HG03060 (cell line): Measurements from ENCODE around the gene GLMP.

Experiments used
- ATAC-seq: cut with Tn5 transposase; IDR thresholded peaks from one replicate; pipeline ENCODE4 v1.9.1; 2021; ENCODE audit warnings: low read depth, moderate number of reproducible peaks; ENCODE audit not compliant: unreplicated experiment

The GLMP gene

GRCh38 chr1:156289857-156290256 is 5.6 kb downstream of the GLMP start:
- no peak for ATAC-seq

GRCh38 chr1:156286061-156286460 is 9.4 kb downstream of the GLMP start:
- ATAC-seq, result no peak

GRCh38 chr1:156285437-156285836 is 10.0 kb downstream of the GLMP start:
- ATAC-seq, result no peak

DNA sequence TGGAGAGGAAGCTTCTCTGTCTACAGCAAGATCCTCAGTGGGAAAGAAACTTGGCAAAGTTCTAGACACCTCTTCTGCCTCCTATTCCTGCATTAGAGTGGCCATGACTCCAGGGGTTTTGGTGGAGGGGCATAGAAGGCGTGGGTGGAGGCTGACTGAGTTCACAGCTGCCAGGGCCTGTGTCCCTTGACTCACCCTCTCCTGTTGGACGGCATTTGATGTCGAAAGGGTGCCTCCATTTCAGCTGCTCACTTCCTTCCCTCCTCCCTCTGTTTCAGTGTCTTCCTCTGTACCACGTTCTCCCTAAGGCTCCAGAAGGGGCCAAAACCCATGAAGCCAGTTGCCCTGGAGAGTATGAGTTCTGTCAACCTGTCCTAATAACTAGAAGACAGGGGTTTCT is 10.7 kb downstream of the GLMP start:
- ATAC-seq, result no peak

DNA sequence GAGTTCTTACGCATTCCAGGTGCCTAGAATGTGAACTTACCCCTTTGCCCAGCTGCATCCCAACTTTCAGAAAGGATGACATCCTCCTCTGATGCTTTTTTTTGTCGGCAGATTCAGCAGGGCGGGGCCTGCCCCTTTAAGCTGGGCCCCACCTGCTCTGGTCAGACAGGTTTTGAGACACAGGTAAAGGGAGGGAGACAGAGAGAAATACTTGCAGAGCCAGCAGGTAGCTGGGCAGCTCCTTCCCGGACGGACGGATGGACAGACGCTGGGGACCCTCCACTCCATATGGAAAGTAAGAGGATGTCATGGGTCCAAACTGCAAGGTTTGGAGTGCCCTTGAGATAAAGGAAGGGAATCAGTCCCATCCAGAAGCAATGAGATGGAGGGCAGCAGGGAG is 11.4 kb downstream of the GLMP start, which contains the start of gene TMEM79:
Gene TMEM79, plus strand, starts transcription at position 214 of the 400 bp plus-strand sequence. CDS start 902 bp downstream, outside the sequence.
- ATAC-seq, result no peak

DNA sequence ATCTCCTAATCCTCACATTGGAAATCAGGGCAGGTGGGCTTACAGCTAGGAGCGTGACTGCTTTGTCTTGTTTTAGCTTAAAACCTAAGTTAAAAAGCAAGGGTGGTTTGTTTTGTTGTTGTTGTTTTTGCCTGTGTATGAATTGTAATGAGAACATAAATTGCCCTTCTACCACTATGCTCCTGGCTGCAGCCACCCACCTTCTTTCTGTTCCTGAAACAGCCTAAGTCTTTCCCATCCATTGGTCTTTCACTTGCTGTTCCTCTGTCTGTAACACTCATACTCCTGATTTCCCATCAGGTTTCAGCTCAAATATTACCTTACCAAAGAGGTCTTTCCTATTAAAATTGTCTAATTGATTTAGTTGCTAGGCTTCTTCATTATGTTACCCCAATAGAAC is 12.0 kb downstream of the GLMP start:
- no peak for ATAC-seq

DNA sequence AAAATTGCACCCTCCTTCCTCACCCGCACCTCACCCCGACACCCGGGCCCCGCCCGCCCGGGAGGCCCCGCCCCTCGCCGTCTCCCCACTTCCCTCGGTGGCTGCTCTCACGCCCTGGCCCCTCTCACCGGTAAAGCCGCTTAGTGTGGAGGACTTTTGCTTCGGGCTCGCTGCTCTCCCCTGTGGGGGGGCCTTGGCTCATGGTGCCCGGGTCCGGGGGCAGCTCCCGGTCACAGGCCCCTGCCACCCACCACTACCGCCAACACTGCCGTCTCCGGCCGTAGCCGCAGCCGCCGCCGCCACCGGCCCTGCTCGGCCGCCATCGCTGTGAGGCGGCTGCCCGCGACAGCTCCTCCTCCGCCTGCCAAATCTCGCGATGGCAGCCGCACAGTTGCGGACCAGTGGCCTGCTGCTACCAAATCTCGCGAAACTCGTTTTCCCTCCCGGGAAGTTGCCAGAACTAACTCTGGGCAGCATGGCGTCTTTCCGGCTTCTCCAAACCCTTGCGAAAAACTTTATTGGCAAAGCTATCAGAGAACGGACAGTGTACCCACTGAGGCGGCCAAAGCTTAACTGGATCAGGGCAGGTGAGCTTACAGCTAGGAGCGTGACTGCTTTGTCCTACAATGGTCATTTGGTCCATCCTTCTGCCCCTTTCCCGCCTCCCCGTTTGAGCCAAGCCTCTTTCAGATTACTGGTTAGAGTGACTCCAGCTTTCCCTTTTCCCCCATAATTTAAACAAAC is 12.8 kb downstream of the GLMP start, which contains the start of gene SMG5:
Gene SMG5, minus strand, starts transcription at position 347 of the 744 bp plus-strand sequence. Its CDS starts 145 bp downstream, at position 202.
- ATAC-seq, result peak; percentile 68

DNA sequence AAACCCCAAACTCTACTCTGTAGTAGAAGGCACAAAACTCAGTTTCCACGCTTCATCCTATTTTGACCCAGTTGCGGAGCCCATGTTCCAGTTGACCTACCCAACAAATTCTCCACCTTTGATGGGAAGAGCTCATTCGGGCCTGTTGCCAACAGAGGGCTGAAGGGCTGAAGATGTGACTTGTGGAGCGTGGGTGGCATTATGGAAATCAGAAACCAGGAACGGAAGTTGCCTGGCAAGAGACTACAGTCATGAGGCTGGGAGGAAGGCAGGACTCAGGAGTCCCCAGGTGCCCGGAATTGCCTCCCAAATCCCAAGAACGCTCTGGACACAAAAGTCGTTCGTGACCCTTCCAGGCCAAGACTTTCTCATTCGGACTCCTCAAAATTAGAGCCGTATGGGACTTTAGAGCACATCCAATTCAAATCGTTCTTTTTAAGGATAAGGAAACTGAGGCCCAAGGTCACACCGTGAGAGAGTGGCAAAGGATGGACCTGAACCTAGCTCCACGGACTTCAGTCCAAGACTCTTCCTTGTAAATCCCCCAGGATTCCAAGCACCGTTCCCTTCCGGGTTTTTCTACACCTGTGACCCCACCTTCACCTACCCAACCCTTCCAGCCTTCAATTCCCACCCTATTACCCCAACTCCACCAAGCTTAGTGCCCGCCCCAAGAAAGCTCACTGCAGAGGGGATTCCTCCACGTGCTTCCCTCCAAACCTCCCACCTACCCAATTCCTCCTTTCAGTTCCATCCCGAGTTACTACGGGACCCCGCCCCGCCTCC is 13.6 kb downstream of the GLMP start:
- ATAC-seq, result no peak

GRCh38 chr1:156281281-156281680 is 14.2 kb downstream of the GLMP start:
- ATAC-seq, result peak; percentile 59

DNA sequence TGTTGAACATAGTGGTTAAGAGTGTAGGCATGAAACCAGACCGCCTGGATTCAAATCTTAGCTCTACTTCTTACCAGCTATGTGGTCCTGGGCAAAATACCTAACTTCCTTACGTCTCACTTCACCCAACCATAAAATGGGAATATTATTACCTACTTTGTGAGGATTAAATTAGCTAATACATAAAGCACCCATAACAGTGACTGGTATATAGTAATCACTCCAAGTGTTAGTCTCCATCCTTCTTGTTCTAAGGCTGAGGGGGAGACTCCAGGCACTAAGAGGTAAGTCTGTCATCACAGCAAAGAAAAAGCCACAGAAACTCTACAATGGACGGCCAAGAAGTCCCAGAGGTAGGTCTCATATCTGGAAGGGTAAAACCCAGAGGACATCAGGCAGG is 15.6 kb downstream of the GLMP start:
- ATAC-seq, result no peak

GRCh38 chr1:156276966-156277381 is 18.5 kb downstream of the GLMP start:
- no peak for ATAC-seq

DNA sequence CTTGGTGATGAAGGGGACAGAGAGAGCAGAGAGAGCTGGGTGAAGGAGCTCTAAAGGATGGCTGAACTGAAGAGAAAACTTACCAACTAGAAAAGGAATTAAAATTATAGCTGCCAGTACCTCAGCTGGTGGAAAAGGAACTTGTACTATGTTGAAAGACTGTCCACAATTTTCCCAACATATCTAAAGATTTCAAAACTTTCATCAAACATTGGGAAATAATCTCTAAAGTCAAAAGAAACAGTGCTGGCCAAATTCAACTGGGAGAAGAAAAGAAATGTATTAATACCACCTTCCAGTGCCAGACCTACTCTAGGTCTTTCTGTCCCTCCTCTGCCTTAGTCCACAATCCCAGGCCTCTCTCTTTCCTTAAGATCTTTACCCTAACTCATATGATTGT is 18.9 kb downstream of the GLMP start:
- ATAC-seq, result no peak

DNA sequence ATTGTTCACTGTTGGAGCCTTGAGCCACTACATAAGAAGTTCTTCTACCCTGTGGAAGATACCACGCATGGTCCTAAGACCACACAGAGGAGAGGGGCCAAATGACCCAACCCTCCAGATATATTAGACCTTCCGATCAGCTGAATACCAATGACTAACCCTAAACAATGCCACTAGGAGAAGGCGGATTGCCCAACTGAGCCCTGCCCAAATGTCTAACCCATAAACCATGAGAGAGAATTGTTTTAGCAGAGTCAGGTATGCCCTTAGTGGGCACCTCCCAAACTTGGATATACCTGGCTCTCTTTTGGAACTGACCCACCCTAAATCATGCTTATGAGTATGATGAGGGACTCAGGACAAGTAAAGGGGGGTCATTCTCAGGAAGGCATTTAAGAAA is 25.2 kb downstream of the GLMP start:
- ATAC-seq, result no peak

GRCh38 chr1:156268336-156268735 is 27.1 kb downstream of the GLMP start:
- no peak for ATAC-seq

DNA sequence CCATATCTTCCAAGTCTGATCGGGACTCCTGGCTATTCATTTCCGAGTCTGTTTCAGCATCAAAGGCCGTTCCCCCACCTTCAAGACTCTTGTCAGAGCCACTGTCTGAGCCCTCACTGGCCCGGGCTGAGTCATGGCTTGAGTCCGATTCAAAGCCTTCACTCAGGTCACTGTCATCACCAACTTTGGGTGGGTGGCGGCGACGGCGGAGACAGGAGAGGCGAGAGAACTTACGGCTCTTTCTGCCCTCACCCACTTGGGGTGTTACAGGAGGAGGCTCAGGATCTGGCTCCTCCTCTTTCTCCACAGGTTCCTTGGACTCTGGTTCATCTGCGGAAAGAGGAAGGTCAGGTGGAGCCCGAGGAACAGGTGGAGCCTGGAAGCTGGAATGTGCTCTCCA is 29.4 kb downstream of the GLMP start:
- no peak for ATAC-seq

DNA sequence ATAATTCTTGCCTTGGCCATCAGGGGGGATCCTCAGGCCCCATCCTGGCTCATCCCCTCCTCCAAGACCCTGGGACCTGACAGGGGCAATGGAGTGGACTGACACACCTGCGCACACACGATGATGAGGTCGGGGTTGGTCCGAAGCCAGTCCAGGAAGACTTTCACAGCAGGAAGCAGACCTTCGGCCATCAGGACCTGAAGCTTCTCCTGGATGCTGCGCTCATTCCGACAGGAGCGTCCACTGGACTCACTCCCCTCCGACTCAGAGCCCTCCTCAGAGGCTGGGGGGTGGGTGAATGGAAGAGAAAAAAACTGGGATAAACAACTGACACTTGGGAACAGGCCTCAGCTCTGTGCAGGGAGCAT is 32.2 kb downstream of the GLMP start:
- ATAC-seq, result no peak

DNA sequence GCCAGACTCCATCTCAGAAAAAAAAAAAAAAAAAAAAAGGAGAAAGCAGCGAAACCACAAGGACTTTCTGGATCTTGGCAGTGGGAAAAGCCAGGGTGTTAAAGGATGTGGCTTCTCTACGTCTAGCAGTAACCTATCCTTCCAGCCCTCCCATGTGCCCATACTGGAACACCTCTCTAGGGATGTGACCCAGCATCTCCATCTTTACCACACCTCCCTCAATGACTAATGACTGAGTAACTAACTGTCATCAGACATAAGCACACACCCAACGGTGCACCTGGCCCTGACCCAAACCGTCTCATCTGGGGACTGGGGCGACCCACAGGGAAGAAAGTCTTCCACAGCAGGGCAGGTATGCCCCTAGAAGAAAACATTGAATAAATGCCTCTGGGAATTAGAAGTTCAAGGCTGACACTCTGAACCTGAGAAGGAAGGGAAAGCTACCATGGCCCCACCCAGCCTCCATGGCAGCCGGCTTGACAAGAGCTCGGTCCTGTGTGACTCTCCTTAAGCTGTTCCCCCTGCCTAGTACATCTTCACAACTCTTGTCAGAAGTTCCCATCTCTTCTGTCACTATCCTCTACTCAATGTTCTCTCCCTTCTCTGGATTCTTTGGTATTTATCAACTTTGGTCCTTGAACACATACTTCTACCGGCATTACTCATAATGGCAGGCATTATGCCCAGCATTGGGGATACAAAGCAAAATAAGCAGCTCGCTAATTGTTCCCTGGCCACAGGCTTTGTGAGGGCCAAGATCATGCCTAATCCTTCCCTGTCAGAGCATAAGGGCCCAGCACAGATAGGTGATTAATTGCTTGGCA is 32.8 kb downstream of the GLMP start:
- ATAC-seq, result no peak

- ATAC-seq, result no peak
Measured at GRCh38 chr1:156260896-156261295, 34.6 kb downstream of the GLMP start.

GRCh38 chr1:156259805-156260204 is 35.7 kb downstream of the GLMP start:
- ATAC-seq, result no peak

DNA sequence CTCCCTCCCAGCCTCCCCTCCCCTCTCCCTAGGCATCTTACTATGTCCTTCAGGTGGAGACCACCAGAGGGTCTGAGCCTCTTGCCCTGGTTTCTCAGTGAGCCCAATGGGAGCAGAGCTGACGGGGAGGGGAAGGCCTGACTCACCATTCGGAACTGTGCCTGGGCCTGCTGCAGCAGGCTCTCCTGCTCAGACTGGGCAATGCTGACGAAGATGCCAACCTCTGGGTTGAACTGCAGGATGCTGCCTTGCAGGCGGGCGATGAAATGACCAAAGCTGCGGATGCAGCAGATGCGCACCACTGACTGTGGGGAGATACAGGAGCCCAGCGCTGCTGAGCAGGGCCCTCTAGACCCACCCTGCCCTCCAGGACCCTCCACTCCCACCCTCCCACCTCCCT is 36.6 kb downstream of the GLMP start:
- ATAC-seq, result no peak

- ATAC-seq, result no peak
Measured at GRCh38 chr1:156257711-156258110, 37.8 kb downstream of the GLMP start.
